ENCODE results near the gene PCSK2.

GRCh38 chr20:17225851-17226409, 910 bp upstream of the PCSK2 start:
- TF ChIP-seq CTCF (conservative IDR thresholded peaks at IDR 0.05) (no peak), ZFX (IDR thresholded peaks at IDR 0.05) (no peak)
